COLO668 (cell line): Measurements from ENCODE around the gene NMNAT2.

Source experiments
- DNase-seq: peaks from one replicate; lab custom pipeline; 2025; ENCODE audit not compliant: unreplicated experiment; lab: John Stamatoyannopoulos, UW

Gene NMNAT2

GRCh38 chr1:183218027-183218618 is 200.1 kb downstream of the NMNAT2 start:
- no peak for DNase-seq

GRCh38 chr1:183215936-183216335 is 202.2 kb downstream of the NMNAT2 start:
- no peak for DNase-seq

GRCh38 chr1:183215076-183215720 is 203.0 kb downstream of the NMNAT2 start:
- no peak for DNase-seq

GRCh38 chr1:183214021-183214970 is 203.9 kb downstream of the NMNAT2 start:
- no peak for DNase-seq

- no peak for DNase-seq
Measured at GRCh38 chr1:183212870-183213269, 205.3 kb downstream of the NMNAT2 start.

GRCh38 chr1:183210681-183211080 is 207.5 kb downstream of the NMNAT2 start:
- DNase-seq = no peak

- DNase-seq = no peak
Measured at GRCh38 chr1:183209533-183210158, 208.5 kb downstream of the NMNAT2 start.

GRCh38 chr1:183206538-183207122 is 211.6 kb downstream of the NMNAT2 start:
- no peak for DNase-seq

GRCh38 chr1:183205196-183205781 is 212.9 kb downstream of the NMNAT2 start:
- DNase-seq = no peak

- DNase-seq = no peak
Measured at GRCh38 chr1:183203094-183203493, 215.1 kb downstream of the NMNAT2 start.

GRCh38 chr1:183200451-183200850 is 217.7 kb downstream of the NMNAT2 start:
- DNase-seq = no peak

GRCh38 chr1:183199304-183199703 is 218.9 kb downstream of the NMNAT2 start:
- no peak for DNase-seq

GRCh38 chr1:183198463-183198862 is 219.7 kb downstream of the NMNAT2 start:
- DNase-seq = no peak
